Activated CD8-positive, alpha-beta memory T cell treated with anti-CD3 and anti-CD28 coated beads, Interleukin-2, amount 50 U/mL, for 1 hour (primary cell): ENCODE measurements around the gene UBE2E3.

Source experiments
- DNase-seq: peaks from one replicate; pipeline ENCODE4 v3.0.0-alpha.2; 2020; ENCODE audit errors: extremely low read depth

Gene UBE2E3

DNA sequence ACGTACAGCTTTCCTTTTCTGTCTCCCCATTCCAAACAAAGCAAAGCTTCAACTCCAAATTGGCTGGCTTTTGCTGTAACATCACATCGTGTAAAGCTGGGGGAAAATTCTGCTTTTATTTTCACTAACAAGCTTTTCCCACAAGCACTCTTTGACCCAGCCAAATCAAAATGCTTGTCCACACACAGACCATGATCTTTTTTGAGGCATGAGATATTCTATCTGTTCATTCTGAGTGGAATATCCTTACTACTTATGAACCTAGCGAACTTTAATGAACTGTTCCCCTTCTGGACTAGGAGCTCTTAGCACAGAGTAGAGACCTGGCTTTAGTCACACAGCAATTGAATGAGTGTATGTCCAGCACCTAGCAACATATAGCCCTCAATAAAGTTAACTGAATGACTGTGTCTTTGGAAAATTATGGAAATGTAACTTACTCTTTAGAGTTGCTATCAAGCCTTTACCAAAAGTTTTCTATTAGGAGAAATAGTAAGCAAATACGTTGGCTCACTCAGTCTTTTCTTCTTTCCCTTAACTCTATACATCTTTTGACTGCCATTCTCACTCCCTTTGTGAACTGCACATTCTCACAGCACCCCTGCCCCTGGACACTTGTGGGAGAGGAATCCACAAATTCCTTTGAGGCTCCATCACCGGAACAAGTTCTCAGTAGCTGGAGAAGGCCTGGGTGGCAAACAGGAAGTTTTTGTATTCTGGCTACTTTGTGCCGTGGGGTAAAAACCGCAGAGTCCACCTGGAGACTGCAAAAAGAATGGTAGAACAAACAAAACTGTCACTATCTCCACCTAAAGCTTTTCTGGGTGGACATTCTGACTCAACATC, 1.3 kb upstream of the UBE2E3 start:
- DNase-seq = no peak

DNA sequence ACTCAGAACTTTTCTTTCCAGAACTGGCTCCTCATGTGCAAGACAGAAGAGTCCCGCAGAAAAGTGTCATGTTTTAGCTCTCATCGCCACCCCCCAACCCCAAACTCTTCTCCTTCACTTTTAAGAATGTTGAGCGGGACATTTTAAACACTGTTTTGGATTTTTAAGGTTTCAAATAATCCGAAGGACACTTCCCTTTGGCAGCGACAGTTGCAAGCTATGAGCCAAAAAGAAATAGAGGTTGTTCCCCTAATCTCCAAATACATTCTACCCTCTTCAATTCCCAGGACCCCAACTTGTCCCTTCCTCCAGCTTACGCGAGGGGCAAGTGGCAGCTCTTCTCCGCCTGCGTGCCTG, 678 bp upstream of the UBE2E3 start:
- DNase-seq = no peak

DNA sequence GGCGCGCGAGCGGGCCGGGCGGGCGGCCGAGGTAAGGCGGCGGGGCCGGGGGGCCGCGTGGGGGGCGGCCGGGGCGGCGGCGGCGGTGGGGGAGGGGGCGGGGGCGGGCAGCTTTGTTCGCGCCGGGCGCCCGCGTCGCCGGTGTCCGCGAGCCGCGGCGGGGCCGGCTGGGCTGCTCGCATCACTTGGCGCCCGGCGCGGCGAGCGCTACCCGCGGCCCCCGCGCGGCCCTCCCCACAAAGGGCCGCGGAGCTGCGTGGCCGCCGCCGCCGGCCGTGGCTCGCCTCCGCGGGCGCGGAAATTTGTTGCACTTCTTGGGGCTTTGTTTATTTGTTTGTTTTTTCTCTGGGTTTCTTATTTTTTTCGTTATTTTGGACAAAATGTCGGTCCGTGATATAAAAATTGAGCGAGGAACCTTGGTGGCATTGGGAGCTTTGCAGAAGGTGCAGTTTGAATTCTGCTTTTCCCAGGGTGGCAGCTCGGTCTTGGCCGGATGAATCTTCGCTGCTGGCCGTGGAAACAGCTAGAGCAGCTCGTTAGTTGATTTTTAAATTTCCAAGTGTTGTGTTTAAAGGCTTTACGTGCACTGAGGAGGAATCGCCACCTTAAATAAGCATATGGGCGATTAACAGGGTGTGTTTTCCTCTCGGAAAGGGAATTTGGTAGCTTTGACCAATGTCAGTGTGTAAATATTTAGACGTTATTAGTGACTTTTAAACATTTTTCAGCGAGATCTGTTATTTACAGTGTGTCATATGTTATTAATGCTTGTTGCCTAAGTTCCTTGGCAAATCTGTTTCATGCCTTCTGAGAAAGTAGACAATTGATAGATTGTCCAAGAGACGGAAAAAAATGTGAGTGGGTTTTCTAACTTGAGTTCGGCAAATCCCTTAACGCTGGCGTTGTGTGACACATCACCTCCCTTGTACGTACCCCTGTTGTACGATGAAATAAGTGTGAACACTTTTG, 822 bp downstream of the UBE2E3 start:
- no peak for DNase-seq

GRCh38 chr2:180983468-180984242, 3.2 kb downstream of the UBE2E3 start:
- no peak for DNase-seq

- DNase-seq = no peak
Observed at GRCh38 chr2:180985771-180986395, 5.5 kb downstream of the UBE2E3 start.

GRCh38 chr2:180987146-180987545, 6.7 kb downstream of the UBE2E3 start:
- DNase-seq = no peak

DNA sequence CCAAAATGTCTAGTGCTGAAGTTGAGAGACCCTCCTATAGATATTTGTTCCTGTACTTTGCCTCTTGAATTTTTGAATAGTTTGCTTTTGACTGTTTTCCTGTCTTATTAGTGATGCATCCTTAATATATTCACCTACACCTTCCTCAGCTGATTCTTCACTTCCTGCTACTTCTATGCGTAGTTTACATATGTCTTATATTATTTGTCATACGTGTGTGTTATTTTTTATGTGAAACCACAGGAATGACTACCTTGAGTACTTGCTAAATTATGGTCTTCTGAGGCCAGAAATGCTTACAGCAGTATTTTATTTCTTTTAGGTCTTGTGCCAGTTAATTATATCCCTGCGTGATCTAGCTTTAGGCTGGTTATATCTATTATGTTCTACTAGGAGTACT, 9.9 kb downstream of the UBE2E3 start:
- DNase-seq = no peak

- DNase-seq = no peak
Observed at GRCh38 chr2:180990794-180991193, 10.4 kb downstream of the UBE2E3 start.

GRCh38 chr2:180991361-180991760, 11.0 kb downstream of the UBE2E3 start:
- no peak for DNase-seq

DNA sequence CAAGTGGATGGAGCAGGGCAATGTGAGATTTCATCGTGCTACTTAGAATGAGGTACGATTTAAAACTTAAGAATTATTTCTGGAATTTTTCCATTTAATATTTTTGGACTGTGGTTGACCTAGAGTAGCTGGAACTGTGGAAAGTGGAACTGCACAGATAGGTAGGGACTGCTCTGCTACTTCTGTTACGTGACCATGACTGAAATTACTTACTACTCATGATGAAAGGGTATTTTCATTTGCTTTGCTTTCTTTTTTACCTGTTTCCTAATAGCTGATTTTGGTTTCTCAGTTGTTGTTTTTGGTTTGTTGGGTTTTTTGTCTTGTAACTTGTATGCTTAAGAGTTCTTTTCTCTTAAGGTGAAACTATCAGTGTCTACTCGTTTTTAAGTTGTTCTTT, 11.4 kb downstream of the UBE2E3 start:
- DNase-seq = no peak

GRCh38 chr2:180992994-180993393, 12.6 kb downstream of the UBE2E3 start:
- DNase-seq = no peak

DNA sequence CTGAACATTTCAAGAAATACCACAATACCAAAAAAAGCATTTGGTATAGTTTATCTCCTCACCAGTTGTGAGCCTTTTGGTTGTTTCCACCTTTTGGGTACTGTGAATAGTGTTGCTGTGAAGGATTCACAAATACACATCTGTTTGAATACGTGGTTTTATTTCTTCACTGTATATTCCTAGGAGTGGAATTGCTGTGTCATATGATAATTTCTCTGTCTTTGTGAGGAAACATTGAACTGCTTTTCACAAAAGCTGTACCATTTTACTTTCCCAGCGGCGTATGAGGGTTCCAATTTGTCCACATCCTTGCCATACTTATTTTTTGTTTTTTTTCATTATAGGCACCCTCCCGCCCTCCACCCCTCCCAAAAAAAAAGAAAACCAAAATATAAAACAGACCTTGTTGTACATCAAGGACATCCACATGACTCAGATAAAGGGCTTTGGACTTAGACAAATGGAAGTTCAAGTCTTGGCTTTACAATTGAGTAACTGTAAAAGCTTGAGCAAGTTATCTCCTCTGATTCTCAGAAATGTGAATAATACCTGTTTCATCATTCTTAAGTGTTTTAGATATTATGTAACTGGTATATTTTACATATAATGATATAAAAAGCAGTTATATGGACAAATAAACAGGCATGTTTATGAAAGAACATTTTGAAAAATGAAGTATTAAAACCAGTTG, 19.0 kb downstream of the UBE2E3 start:
- no peak for DNase-seq

- no peak for DNase-seq
Observed at GRCh38 chr2:181004647-181005325, 24.4 kb downstream of the UBE2E3 start.

DNA sequence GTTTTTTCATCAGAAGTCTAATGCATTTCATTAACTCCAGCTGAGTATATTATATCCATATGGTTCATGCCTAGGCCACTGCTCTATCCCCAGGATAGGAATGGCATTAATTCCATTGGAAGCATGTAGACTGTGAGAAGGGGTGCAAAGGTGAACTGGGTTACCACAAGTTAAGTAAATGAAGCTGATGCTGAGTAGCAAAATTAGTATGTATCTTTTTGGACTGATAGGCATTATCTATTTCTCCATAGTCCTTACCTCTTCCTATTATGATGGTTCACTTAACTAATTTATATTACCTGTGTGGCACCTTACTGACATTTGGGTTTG, 24.9 kb downstream of the UBE2E3 start:
- no peak for DNase-seq

GRCh38 chr2:181005809-181006208, 25.4 kb downstream of the UBE2E3 start:
- no peak for DNase-seq

GRCh38 chr2:181007086-181007837, 26.9 kb downstream of the UBE2E3 start:
- no peak for DNase-seq

DNA sequence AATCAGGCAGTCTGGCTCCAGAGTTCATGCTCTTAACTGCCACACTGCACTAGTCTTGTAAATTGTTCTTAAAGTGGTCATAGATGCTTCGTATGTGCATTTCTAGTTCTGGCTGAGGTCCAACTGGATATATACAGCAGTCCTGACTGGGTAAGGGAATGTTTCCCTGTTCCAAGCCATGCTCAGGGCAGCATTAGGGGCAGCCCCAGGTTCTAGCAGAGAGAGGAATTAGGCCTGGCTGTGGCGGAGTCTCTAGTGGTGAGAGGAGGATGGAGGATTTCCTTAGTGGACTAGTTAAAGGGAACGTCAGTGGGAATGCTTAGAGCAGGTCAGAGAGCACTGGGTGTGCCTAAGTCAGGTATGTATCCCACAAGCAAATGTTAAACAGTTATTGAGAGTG, 28.0 kb downstream of the UBE2E3 start:
- DNase-seq = no peak

- no peak for DNase-seq
Observed at GRCh38 chr2:181021199-181021789, 40.9 kb downstream of the UBE2E3 start.

DNA sequence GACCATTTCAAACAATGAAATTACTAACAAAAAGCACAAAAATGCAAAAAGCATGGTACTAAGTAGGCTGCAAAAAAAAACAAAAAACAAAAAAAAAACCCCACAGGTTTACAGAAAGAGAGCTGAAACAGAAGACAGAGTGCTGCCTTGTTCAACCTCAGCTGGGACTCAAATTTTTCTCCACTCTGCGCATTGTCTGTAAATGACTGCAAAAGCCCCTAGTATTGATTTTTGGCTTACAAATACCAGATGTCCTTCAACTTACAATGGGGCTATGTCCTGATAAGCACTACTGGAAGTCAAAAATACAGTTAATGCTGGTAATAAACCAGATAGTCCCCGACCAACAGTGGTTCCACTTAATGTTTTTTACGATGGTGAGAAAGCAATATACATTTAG, 42.2 kb downstream of the UBE2E3 start:
- DNase-seq = no peak
